Natural killer cell (primary cell): ENCODE data around the gene NR5A1. TPM values are rescaled to one million over a fixed set of nuclear protein-coding genes. Genes with fewer than 3 reads are reported as not detected.

Experiments
- ATAC-seq, 3 donors: fragments of 150-1000 bp in 2 of 3; fragments of 200-7000 bp in 1 of 3; cut with Tn5 transposase; 1 replicate in 1 of 3; 2 replicates in 2 of 3; pipeline ENCODE4 v1.10.0; 2021; ENCODE audit warnings: mild to moderate bottlenecking in 2 of 3, moderate library complexity in 2 of 3
- DNase-seq, 2 donors: peaks; one replicate each; pipeline versions ENCODE4 v3.0.0 to v3.0.0-alpha.2; 2013 to 2021; ENCODE audit warnings: mixed read lengths in 1 of 2
- H3K27ac ChIP-seq: one replicate; pipeline ENCODE4 v1.5.1; 2013; ENCODE audit warnings: mild to moderate bottlenecking, low read length
- H3K27me3 ChIP-seq: one replicate; pipeline ENCODE4 v1.6.1; 2013; ENCODE audit warnings: low read length; ENCODE audit not compliant: control insufficient read depth, insufficient read depth
- H3K36me3 ChIP-seq: one replicate; pipeline ENCODE4 v1.6.1; 2013; ENCODE audit warnings: low read length; ENCODE audit not compliant: control insufficient read depth, insufficient read depth
- H3K4me1 ChIP-seq: one replicate; pipeline ENCODE4 v1.6.1; 2013; ENCODE audit warnings: low read length; ENCODE audit not compliant: control insufficient read depth, insufficient read depth
- H3K4me3 ChIP-seq: one replicate; pipeline ENCODE4 v1.5.1; 2013; ENCODE audit warnings: low read length
- H3K9me3 ChIP-seq: one replicate; pipeline ENCODE4 v1.6.1; 2013; ENCODE audit warnings: low read length; ENCODE audit not compliant: control insufficient read depth, insufficient read depth
- H3K27ac Mint-ChIP-seq, 2 donors: one replicate each; pipeline ENCODE4 v1.8.0; 2022; ENCODE audit warnings: mild to moderate bottlenecking in 2 of 2, mixed read lengths in 2 of 2, moderate library complexity in 1 of 2
- H3K27me3 Mint-ChIP-seq, 2 donors: one replicate each; pipeline ENCODE4 v1.8.0; 2022; ENCODE audit warnings: low read depth in 2 of 2, mixed read lengths in 2 of 2
- H3K36me3 Mint-ChIP-seq: one replicate; pipeline ENCODE4 v1.8.0; 2022; ENCODE audit warnings: mixed read lengths
- H3K4me1 Mint-ChIP-seq, 2 donors: one replicate each; pipeline ENCODE4 v1.8.0; 2022; ENCODE audit warnings: mixed read lengths in 2 of 2
- H3K4me3 Mint-ChIP-seq: one replicate; pipeline ENCODE4 v1.8.0; 2022; ENCODE audit warnings: mild to moderate bottlenecking, moderate library complexity, mixed read lengths
- H3K9me3 Mint-ChIP-seq, 2 donors: one replicate each; pipeline ENCODE4 v1.8.0; 2022; ENCODE audit warnings: mixed read lengths in 2 of 2
- WGBS: methylation state at CpG from one replicate; pipeline ENCODE4 v1.1.7; 2013; ENCODE audit warnings: missing lambda C conversion rate; ENCODE audit not compliant: insufficient coverage; 5-methylcytosine and 5-hydroxymethylcytosine counted together
- intact Hi-C: fragments of 100-400 bp; cut with micrococcal nuclease; formaldehyde crosslinking; loops from one replicate; pipeline ENCODE4 v1.14.2; 2022
- total RNA-seq, 4 donors: library from RNA; stranded (reverse); fragments of 120-200 nt in 1 of 4; gene quantifications; one replicate each; pipeline versions ENCODE4 v1.2.3 to v1.2.4, GENCODE V29; 2013 to 2022
- TF ChIP-seq, protein P1 (sequence below): fragments of 200-600 bp; IDR thresholded peaks from one replicate; pipeline ENCODE4 v1.8.0; 2022; ENCODE audit warnings: antibody characterized with exemption

The NR5A1 gene
- total RNA-seq, 3 donors from 2014 or later (not counting 1 experiment from before 2014, with no cell fraction given): not detected

DNA sequence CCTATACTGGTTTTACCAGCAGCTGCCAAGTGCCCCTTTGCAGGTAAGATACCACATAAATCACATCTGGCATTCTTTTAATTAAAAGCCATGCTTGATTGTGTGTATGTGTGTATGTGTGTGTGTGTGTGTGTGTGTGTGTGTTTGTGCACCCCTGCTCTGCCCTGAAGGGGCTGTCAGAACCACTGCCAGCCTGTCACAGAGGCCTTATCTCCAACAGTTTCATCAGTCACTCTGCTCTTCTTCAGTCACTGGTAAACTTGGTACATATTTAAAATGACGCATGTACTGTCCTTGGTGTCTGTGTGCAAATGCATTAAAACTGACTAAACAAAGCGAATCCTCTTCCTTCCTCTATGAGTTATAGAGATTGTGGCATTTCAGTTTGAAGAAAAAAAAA, 19.0 kb upstream of the NR5A1 start:
- Histone ChIP-seq H3K27me3 (no peaks in the 10 kb centered on the region), H3K9me3 (no peaks in the 10 kb centered on the region), H3K27ac (no peak overlapping the region), H3K36me3 (no peaks in the 10 kb centered on the region), H3K4me1 (no peaks in the 10 kb centered on the region), H3K4me3 (no peak overlapping the region)
- DNase-seq (no peak), ATAC-seq (no peak)
- Mint-ChIP-seq H3K27me3 (peaks cover 6 to 13% of the 10 kb centered on the region in 2 donors), H3K9me3 (no peaks in the 10 kb centered on the region), H3K4me3 (no peak overlapping the region), H3K4me1 (no peaks in the 10 kb centered on the region), H3K27ac (no peak overlapping the region), H3K36me3 (no peaks in the 10 kb centered on the region)
- WGBS: 83% methylated on average over 2 of the region's 2 CpGs
- intact Hi-C loops: no loop called here
- TF ChIP-seq, protein P1, sequence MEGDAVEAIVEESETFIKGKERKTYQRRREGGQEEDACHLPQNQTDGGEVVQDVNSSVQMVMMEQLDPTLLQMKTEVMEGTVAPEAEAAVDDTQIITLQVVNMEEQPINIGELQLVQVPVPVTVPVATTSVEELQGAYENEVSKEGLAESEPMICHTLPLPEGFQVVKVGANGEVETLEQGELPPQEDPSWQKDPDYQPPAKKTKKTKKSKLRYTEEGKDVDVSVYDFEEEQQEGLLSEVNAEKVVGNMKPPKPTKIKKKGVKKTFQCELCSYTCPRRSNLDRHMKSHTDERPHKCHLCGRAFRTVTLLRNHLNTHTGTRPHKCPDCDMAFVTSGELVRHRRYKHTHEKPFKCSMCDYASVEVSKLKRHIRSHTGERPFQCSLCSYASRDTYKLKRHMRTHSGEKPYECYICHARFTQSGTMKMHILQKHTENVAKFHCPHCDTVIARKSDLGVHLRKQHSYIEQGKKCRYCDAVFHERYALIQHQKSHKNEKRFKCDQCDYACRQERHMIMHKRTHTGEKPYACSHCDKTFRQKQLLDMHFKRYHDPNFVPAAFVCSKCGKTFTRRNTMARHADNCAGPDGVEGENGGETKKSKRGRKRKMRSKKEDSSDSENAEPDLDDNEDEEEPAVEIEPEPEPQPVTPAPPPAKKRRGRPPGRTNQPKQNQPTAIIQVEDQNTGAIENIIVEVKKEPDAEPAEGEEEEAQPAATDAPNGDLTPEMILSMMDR: no peak

DNA sequence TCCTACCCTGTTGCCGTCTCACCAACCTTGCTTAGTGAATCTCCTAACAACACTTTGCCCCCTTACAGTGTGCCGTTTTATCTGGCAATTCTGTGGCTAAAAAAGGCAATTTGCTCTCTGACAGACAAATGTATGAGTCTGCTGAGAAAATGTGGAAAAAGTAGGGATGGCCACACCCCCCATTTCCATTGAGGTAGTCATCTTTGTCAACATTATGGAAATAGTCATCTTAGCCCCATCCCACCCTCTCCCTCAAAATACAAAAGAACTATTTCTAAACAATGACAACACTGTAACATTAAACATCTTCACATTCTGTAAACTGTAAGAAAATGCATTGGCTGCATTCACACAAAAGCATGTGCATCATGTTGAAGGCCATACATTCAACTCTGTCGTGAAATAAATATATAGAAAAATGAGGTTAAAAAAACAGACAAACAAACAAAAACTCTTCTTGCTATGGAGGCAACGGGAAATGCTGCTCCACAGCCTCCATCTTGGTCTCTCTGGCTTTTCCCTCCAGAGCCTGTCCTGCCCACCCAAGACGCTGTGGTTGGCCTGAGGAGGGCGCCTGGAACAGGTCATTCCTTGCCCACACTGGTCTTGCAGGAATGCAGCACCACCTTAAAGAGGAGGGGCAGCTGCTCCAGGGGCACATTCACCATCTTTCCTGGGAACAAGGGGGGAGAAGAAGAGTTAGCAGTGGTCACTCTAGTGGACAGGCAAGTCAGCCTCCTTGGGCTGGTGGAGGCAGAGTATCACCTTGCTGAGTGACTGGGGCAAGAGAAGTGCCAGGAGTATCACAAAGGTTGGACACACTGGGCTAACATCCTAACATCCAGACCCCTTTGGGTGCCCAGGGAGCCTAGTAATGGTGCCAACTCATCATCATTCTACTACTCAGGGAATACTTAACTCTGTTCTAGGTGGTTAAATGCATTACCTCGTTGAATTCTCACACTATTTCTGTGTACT, 15.2 kb upstream of the NR5A1 start:
- Histone ChIP-seq H3K4me3 (no peak overlapping the region), H3K4me1 (no peaks in the 10 kb centered on the region), H3K36me3 (no peaks in the 10 kb centered on the region), H3K9me3 (no peaks in the 10 kb centered on the region), H3K27ac (no peak overlapping the region), H3K27me3 (no peaks in the 10 kb centered on the region)
- H3K27me3 Mint-ChIP-seq: peaks cover 12 to 16% of the 10 kb centered on the region in 2 donors
- no peaks in the 10 kb centered on the region for H3K9me3 Mint-ChIP-seq
- 82% methylated on average over 5 of the region's 7 CpGs for WGBS
- no peak for DNase-seq
- no peaks in the 10 kb centered on the region for H3K4me1 Mint-ChIP-seq
- ATAC-seq: no peak
- H3K36me3 Mint-ChIP-seq: no peaks in the 10 kb centered on the region
- no peak overlapping the region for H3K4me3 Mint-ChIP-seq
- no peak overlapping the region for H3K27ac Mint-ChIP-seq
- TF ChIP-seq, protein P1: no peak
- intact Hi-C loops: no loop called here

DNA sequence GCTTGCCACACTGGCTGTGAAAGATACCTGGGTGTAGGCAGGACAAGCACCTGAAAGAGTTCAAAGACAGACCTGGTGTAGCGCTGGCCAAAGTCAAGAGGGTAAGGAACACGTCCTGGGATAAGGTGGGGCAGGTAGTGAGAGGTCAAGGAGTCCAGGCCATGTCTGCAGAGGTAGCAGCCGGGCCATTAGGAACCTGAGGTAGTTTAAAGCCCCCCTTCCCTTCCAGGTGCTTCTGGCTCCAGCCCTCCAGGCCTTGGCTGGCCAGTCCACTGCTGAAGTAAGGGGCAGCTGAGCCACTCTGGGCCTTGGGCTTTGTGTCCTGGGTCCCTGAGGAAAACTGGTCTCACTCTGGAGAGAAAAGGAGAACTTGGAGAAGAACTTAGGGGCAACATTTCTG, 13.9 kb upstream of the NR5A1 start:
- intact Hi-C loops: no loop called here
- Mint-ChIP-seq H3K36me3 (no peaks in the 10 kb centered on the region), H3K4me1 (no peaks in the 10 kb centered on the region), H3K4me3 (no peak overlapping the region), H3K27me3 (peaks cover 12 to 16% of the 10 kb centered on the region in 2 donors), H3K27ac (no peak overlapping the region), H3K9me3 (no peaks in the 10 kb centered on the region)
- no peak overlapping the region for H3K27ac ChIP-seq
- no peaks in the 10 kb centered on the region for H3K9me3 ChIP-seq
- DNase-seq (no peak), ATAC-seq (no peak)
- TF ChIP-seq, protein P1: no peak
- no peaks in the 10 kb centered on the region for H3K27me3 ChIP-seq
- H3K4me3 ChIP-seq: no peak overlapping the region
- no peaks in the 10 kb centered on the region for H3K36me3 ChIP-seq
- H3K4me1 ChIP-seq: no peaks in the 10 kb centered on the region
- 96% methylated on average over 3 of the region's 3 CpGs for WGBS
